GM10266 (cell line): ENCODE results near the gene BRD2.
"Not testable (repeated sequence)": the region's sequence is repeated elsewhere in the genome, so short reads cannot be mapped to it uniquely, and the experiment has no call there.

Source experiments
- DNase-seq: peaks from one replicate; pipeline ENCODE4 v3.0.0; 2012; ENCODE audit errors: extremely low spot score
- TF ChIP-seq, protein P1 (sequence below): IDR thresholded peaks from 2 replicates; pipeline ENCODE4 v1.5.1; 2012; ENCODE audit warnings: mild to moderate bottlenecking, low read depth; ENCODE audit not compliant: control insufficient read depth, insufficient read depth; ENCODE audit errors: missing control alignments

The BRD2 gene

GRCh38 chr6:32935551-32936238 lies 32.7 kb upstream of the BRD2 start:
- no peak for DNase-seq
- TF ChIP-seq, protein P1, sequence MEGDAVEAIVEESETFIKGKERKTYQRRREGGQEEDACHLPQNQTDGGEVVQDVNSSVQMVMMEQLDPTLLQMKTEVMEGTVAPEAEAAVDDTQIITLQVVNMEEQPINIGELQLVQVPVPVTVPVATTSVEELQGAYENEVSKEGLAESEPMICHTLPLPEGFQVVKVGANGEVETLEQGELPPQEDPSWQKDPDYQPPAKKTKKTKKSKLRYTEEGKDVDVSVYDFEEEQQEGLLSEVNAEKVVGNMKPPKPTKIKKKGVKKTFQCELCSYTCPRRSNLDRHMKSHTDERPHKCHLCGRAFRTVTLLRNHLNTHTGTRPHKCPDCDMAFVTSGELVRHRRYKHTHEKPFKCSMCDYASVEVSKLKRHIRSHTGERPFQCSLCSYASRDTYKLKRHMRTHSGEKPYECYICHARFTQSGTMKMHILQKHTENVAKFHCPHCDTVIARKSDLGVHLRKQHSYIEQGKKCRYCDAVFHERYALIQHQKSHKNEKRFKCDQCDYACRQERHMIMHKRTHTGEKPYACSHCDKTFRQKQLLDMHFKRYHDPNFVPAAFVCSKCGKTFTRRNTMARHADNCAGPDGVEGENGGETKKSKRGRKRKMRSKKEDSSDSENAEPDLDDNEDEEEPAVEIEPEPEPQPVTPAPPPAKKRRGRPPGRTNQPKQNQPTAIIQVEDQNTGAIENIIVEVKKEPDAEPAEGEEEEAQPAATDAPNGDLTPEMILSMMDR: no peak

- TF ChIP-seq, protein P1: no peak
- no peak for DNase-seq
These were observed 31.9 kb upstream of the BRD2 start for GRCh38 chr6:32936239-32937152.

DNA sequence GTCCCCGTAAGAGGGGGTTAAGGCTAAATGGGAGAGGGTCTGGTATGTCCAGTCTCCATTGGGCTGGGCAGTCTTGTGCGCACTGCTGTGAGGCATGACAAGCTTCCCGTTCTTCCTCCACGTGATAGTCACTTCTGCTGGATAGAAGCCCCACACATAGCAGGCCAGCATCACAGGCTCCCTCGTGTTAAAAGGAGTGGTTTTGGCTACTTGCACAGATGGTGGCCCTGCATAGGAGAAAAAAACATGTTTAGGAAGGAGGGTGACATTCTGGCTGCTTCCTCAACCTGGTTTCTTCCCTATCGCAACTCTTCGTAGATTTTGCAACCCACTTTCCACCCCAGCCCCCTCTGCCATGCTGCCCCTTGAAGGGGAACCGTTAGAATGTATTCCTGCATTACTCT lies 31.2 kb upstream of the BRD2 start:
- no peak for DNase-seq
- TF ChIP-seq, protein P1: no peak

DNA sequence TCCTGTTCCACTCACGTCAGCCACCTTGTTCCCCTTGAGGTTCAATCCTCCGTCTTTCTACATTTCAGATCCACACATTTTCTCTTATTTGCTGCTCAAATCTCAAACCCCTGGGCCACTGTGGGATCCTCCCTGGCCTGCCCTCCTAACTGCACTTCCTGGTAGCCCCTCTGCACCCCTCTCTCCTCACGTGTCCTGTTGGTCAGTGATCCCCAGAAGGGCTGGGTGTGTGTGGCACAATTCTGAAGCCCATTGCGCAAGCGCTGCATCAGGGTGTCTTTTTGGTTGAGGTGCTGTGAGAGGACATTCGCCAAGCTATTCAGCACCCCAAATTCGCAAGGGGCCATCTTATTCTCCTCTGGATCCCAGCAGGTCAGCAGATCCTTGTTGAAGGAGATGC lies 29.9 kb upstream of the BRD2 start:
- no peak for DNase-seq

GRCh38 chr6:32940656-32941213 lies 27.7 kb upstream of the BRD2 start, which contains the start of gene HLA-DMB:
Gene HLA-DMB, minus strand, starts transcription at chr6:32941028. Its CDS starts 221 bp downstream, at chr6:32940807.
- TF ChIP-seq, protein P1: no peak
- peak; percentile 87 for DNase-seq

More for the DNA sequence above, 29.9 kb upstream of the BRD2 start:
- TF ChIP-seq, protein P1: no peak

DNA sequence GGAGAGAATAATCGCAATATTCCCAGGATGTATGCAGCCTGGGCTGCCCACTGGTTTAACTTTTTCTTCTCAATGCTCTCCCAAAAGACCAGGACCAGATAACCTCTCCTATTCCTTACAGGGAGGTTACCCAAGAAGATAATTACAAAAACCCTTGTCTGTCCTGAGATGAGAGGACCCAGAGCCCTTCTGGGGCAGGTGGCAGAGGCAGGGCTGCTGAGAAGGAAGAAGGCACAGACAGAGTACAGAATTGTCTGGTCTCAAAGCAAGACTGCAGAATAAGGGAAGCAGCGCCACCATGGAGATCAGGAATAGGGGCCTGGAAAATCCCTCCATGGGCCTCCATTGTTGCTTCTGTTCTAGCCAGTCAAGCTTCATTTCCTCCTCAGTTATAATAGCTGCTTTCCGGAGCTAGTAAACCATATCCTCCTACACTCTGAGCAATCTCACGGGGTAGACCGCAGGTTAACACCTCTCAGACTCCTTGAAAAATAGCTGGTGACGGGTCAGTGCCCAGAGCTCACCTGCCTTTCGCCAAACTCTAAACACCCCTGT lies 27.1 kb upstream of the BRD2 start:
- DNase-seq: peak; percentile 62
- TF ChIP-seq, protein P1: no peak

GRCh38 chr6:32942555-32943123 lies 25.8 kb upstream of the BRD2 start:
- not testable (repeated sequence) for DNase-seq
